HG02763 (cell line): ENCODE data around the gene MKRN1.
"Not testable (repeated sequence)": the region's sequence is repeated elsewhere in the genome, so short reads cannot be mapped to it uniquely, and the experiment has no call there.

Source experiments
- ATAC-seq: cut with Tn5 transposase; IDR thresholded peaks from one replicate; pipeline ENCODE4 v1.9.1; 2021; ENCODE audit warnings: mild to moderate bottlenecking, moderate library complexity; ENCODE audit not compliant: unreplicated experiment

Gene MKRN1

DNA sequence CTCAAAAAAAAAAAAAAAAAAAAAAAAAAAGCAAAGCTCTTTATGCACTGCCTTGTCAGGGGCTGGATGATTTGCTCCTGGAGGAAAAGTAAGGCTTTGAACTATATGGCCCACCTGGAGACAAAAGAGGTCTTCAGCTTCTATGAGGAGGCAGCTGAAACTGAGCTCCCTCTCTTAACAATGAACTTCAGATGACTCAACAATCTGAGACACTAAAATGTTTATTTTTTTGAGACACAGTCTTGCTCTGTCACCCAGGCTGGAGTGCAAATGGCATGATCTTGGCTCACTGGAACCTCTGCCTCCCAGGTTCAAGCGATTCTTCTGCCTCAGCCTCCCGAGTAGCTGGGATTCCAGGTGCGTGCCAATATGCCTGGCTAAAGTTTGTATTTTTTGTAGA lies 38.7 kb downstream of the MKRN1 start:
- no peak for ATAC-seq

DNA sequence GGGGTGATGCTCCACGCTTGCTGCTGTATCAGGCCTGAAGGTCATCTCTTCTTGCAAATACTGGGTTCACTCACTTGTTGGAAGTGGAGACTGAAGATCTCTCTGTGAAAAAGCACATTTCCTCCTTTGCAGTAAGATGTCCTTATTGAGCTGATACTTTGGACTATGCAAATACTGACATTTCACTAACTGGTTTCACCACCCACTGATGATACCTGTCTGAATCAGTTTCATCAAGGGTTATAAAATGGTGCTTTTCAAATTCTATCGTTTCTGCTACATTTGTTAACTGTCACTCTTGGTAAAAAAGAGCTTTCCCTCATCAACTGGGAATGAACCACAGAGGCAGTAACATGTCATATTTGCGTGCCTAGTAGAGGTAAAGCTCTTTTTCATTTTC lies 39.9 kb downstream of the MKRN1 start:
- ATAC-seq = peak; percentile 42

DNA sequence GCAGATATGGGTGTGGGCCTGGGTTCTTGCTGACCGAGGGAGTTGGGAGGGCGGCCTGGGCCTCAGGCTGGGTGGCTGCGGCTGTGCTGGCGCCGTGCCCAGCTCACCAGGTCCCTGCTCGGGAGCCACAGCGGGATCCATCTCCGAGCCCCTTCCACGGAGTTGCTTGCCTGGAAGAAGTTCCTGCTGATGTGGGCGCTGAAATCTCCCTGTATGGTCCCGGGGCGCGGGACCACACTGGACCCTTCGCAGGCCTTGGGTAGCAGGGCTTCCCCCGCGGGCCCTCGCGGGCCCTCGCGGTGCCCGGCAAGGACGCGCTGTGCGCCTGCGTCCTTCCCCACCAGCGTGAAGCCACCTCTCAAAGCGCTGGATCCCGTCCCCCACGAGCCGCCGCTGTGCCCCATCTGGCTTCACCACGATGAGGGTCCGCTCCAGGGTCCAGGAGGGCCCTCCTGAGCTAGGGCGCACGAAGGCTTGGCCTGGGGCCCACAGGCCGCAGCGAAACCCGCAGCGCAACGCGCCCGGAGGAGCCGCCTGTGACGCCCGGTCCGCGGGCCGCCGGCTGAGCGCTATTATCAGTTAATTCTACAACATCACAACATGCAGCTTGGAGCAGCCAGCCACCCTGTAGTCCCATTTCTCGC lies 43.9 kb downstream of the MKRN1 start:
- no peak for ATAC-seq

DNA sequence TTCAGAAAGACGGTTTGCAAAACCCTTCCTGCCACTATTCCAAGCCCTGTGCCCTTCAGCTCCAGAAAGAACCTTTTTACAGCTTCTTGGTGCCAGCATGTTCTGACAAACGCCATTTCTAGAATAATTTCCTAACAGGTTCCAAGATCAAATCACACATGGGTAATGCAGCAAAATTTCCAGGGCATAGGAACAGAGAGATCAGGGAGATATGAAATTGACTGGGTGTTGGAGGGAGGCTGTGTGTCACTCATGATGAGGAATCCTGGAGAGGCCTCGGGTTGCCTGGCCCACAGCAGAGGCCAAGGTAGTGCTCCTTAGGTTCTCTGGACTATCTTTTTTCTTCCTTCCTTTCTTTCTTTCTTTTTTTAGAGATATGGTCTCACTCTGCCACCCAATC lies 45.9 kb downstream of the MKRN1 start:
- ATAC-seq = no peak

DNA sequence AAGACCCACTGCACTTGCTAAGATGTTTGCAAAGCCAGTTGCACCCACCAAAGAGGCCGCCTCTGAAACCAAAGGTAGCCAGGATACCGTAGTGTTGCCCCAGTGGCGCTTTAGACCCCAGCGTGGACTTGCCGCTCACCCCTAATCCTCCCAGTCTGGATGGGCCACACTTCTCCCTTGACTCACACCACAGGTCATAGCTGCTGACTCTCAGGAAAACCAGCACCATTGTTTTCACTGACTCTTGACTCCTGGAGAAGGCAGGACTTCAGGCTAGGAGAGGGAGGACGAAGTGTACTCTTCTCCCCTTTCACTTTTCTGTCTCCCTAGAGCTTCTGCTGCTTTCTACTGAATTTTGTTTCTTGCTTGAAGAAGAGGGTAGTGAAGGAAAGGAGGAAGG lies 53.2 kb downstream of the MKRN1 start:
- no peak for ATAC-seq

DNA sequence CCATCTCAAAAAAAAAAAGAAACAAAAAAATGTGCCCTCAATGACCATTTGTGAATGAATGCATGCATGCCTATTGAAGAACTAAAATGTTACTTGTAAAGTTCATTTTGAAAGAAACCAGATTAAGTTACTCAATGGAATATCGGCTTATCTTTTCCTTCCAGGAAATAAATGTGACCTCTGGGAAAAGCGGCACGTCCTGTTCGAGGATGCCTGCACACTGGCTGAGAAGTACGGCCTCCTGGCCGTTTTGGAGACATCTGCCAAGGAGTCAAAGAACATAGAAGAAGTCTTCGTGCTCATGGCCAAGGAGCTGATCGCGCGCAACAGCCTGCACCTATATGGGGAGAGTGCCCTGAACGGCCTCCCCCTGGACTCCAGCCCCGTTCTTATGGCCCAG lies 53.6 kb downstream of the MKRN1 start:
- no peak for ATAC-seq

DNA sequence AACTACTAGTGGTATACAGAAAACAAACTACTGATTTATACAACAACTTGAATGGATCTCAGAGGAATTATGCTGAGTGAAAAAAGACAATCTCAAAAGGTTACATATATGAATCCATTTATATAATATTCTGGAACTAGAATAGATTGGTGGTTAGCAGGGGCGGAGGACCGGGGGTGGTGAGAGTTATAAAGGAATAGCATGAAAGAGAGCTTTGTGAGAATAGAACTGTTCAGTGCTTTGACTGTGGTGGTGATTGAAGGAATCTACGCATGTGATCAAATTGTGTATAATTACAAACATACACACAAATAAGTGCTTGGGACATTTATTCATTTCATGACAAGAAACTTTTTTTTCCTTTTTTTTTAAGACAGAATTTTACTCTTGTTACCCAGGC lies 55.8 kb downstream of the MKRN1 start:
- ATAC-seq = no peak

DNA sequence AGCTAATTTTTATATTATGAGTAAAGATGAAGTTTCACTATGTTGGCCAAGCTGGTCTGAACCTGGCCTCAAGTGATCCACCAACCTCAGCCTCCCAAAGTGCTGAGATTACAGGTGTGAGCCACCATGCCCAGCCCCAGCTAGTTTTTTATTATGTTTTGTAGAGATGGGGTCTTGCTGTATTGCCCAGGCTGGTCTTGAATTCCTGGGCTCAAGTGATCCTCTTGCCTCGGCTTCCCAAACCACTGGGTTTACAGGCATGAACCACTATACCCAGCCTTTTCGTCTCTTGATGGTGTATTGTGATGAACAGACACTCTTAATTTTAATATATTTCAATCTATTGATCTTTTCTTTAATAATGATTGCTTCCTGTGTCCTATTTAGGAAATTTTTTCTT lies 57.8 kb downstream of the MKRN1 start:
- ATAC-seq = no peak

DNA sequence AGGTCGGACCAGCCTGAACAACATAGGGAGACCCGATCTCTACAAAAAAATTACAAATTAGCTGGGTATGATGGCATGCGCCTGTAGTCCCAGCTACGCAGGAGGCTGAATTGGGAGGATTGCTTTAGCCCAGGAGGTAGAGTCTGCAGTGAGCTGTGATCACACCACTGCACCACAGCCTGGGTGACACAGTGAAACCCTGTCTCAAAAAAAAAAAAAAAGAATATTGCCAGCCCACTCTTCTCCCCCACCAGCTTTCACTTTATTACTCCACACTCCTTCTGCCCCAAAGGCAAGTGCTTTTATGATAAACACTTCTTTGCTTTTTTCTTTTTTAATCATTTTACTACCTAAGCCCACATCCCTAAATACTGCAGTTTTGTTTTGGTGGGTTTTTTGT lies 60.7 kb downstream of the MKRN1 start:
- ATAC-seq = no peak

DNA sequence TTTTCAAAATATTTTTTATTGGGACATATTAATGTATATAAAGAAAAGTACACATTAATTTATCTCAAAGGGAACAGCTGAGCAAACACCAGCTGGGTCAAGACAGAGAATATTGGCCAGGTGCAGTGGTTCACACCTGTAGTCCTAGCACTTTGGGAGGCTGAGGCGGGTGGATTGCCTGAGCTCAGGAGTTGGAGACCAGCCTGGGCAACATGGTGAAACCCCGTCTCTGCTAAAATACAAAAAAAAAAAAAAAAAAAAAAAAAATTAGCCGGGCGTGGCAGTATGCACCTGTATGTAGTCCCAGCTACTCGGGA lies 61.2 kb downstream of the MKRN1 start:
- ATAC-seq = not testable (repeated sequence)

DNA sequence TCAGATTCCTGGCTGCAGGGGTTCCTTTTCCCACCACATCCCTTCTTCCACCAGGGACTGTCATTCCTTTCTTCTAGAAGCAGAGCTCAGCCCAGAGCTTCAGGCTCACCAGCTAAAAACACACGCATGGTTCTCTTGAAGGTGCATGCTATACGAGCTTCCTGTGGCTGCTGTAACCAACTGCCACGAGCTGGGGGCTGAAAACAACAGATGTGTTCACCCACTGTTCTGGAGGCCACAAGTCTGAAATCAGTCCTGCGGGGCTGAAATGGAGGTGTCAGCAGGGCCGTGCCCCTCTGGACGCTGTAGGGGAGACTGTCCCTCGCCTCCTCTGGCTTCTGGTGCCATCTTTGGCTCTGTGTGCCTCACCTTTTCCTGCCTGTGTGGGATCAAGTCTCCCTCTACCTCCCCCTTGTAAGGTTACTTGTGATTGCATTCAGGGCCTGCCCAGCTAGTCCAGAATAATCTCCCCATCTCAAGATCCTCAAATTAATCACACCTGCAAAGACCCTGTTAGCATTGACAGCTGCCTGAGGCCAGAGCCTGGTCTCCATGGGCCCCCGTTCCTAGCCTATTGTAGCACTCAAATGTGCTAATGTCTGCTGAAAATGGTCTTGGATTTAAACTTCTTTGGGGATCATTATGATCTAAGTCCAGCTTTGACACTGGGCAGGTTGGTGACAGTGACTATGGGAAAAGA lies 61.7 kb downstream of the MKRN1 start:
- no peak for ATAC-seq

DNA sequence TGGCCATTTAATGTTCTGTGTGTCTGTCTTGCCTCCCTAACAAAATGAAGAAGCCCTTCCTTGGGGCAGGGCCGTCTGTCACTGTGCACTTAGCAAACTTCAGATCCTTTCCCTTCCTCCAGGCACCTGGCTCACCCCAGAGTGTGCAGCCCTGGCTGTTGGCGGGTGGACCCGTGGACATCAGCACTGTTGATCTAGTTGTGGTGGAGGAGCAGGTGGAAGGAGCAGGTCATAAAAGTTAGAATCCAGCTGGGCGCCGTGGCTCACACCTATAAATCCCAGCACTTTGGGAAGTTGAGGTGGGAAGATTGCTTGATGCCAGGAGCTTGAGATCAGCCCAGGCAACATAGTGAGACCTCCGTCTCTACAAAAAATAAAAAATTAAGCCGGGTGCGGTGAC lies 62.7 kb downstream of the MKRN1 start:
- ATAC-seq = no peak

DNA sequence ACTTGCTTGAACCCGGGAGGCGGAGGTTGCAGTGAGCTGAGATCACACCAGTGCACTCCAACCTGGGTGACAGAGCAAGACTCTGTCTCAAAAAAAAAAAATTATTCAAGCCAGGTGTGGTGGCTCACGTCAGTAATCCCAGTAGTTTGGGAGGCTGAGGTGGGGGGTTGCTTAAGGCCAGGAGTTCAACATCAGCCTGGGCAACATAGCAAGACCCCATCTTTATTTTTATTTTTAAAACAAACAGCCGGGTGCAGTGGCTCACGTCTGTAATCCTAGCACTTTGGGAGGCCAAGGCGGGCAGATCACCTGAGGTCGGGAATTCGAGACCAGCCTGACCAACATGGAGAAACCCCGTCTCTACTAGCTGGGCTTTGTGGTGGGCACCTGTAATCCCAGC lies 63.5 kb downstream of the MKRN1 start:
- not testable (repeated sequence) for ATAC-seq

DNA sequence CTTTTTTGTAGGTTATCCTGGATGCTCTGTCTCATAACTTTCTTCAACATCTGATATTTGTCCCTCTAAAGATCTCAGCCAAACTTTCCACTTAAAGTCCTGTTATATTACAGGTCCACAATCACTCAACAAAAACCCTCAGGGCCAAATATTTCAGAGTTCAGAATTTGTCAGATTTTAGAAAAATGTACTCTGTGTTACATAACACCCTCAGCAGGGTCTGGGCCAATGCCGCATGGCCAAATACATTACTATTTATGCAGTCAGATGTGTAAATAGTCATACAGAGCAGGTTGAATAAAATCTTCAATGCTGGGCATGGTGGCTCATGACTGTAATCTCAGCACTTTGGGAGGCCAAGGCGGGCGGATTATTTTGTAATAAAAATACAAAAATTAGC lies 63.9 kb downstream of the MKRN1 start:
- no peak for ATAC-seq

DNA sequence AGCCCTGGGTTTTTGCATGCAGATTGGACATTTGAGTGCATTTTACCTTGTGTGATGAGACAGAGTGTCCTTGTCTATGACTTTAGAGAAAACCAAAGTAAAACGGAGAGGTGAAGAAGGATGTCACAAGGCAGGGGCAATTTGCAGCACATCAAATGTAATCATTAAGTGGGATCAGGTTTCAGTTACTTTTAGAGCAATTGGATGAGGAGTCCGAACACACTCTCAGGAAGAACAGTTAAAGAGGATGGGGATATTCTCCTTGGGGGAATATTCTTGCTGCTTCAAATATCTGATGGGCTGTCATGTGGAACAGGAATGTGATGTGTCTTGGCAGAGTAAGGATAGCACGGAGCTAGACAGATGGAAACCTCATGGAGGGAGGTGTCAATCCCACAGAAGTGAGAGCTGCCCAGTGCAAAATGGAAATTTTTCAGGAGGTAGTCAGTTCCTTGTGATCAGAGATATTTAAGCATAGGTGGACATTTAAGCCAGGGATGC lies 74.7 kb downstream of the MKRN1 start:
- ATAC-seq = no peak

DNA sequence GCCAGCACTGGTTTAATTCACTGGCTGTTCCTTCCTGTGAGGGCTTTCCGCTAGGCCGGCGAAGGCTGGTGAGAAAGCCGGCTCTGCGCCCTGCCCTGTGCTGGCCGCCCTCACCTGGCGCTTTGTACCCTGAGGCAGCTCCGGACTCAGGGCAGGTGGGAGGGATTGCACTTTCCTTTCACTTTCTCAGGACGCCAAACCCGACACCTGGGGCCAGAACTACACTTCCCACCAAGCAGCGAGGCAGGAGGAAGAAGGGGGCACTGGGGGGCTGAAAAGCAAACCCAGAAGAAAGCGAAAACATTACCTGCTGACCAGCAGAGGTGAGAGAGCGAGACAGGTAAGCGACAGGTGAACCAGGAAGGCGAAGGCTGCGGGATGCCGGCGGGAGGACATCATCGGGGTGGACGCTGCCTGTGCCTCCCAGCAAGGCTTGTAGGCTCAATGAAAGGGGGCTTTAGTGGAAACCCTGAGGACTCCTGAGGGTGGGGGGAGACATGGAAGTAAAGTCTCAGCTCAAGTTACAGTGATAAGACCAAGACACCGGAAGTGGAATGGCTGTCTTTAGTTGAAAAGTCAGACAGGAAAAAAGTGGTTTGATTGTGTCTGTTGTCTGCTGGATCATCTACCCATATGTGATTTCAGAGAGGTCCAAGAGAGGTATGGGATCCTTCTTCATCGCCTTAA lies 75.3 kb downstream of the MKRN1 start, which contains the start of gene RAB19:
Gene RAB19, plus strand, starts transcription at position 181 of the 687 bp plus-strand sequence. CDS start 3,589 bp downstream, outside the sequence.
- no peak for ATAC-seq
